Measurements from ENCODE around the gene CCSAP.

GRCh38 chr1:229295745-229296144 is 47.1 kb downstream of the CCSAP start:
- TF ChIP-seq POLR2AphosphoS5 (IDR thresholded peaks at IDR 0.05; ENCODE audit: low read depth, low read length) (no peak), TAF1 (IDR thresholded peaks at IDR 0.05; ENCODE audit: borderline replicate concordance, insufficient read depth, low read length) (no peak), FOXP2 (optimal IDR thresholded peaks at IDR 0.05; ENCODE audit: borderline replicate concordance, extremely low read depth, extremely low read length, insufficient read depth) (no peak)

Measured in PFSK-1 (cell line).